Muscle of leg (tissue), 11 donors: Measurements from ENCODE around the gene PCNT. TPM values are rescaled to one million over a fixed set of nuclear protein-coding genes. Genes with fewer than 3 reads are reported as not detected.

Source experiments
- DNase-seq: peaks from one replicate; pipeline ENCODE4 v3.0.0; 2013
- H3K27ac ChIP-seq: one replicate; pipeline ENCODE4 v1.5.1; 2013; ENCODE audit warnings: mild to moderate bottlenecking, low read length, control low read depth
- H3K27me3 ChIP-seq: one replicate; pipeline ENCODE4 v1.6.1; 2013; ENCODE audit warnings: low read length; ENCODE audit not compliant: control insufficient read depth, insufficient read depth
- H3K36me3 ChIP-seq: one replicate; pipeline ENCODE4 v1.6.1; 2013; ENCODE audit warnings: low read length; ENCODE audit not compliant: control insufficient read depth, insufficient read depth
- H3K4me1 ChIP-seq: one replicate; pipeline ENCODE4 v1.6.1; 2013; ENCODE audit warnings: low read length; ENCODE audit not compliant: control insufficient read depth, insufficient read depth
- H3K4me3 ChIP-seq: one replicate; pipeline ENCODE4 v1.5.1; 2013; ENCODE audit warnings: low read length, control low read depth
- H3K9me3 ChIP-seq: replicated peaks from 2 replicates; pipeline ENCODE4 v1.6.1; 2013; ENCODE audit warnings: low read depth, low read length; ENCODE audit not compliant: control insufficient read depth
- WGBS: methylation state at CpG from one replicate; pipeline ENCODE4 v1.1.5; 2013; ENCODE audit warnings: missing lambda C conversion rate; ENCODE audit not compliant: insufficient coverage; 5-methylcytosine and 5-hydroxymethylcytosine counted together
- polyA plus RNA-seq, 8 donors: library from polyadenylated mRNA; unstranded; fragments of 120-200 nt; gene quantifications; one replicate each; pipeline versions ENCODE4 v1.2.1 to v1.2.3, GENCODE V29; 2013; ENCODE audit warnings: inconsistent platforms in 1 of 8, low replicate concordance in 1 of 8; ENCODE audit not compliant: insufficient read length in 8 of 8, insufficient read depth in 1 of 8
- total RNA-seq: library from RNA; stranded (reverse); fragments of 120-200 nt; gene quantifications from one replicate; pipeline ENCODE4 v1.2.4, GENCODE V29; 2013

PCNT gene
- total and polyA plus RNA-seq, 9 donors = 28.3 to 57.7 (median 47.3) TPM

DNA sequence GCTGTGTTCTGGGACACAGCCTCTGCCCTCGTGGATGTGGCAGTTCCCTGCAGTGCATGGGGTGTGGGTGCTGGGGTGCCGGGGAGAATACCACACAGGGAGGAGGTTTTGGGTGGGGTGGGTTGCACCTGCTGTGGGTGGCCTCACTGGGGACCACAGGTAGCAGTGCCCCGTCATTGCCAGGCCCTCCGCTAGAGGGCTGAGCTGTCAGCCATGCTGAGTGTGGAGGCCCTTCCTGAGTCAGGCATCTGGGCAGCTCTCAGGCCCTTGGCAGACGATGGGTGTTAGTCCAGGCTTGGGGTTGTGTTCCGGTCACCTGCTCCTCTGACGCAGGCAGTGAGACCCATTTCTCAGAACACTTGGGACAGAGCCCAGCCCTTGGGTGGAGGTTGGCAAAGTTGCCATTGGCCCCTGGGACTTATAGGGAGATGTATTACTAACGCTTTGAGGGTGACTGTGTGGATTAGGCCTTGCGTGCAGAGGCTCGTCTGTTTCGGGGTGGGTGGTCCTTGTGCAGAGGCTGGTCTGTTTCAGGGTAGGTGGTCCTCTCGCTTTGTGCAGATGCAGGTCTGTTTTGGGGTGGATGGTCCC is 23.9 kb downstream of the PCNT start:
- Histone ChIP-seq H3K27me3 (no peaks in the 10 kb centered on the region), H3K4me1 (no peaks in the 10 kb centered on the region), H3K4me3 (no peak overlapping the region), H3K9me3 (no peaks in the 10 kb centered on the region), H3K27ac (no peak overlapping the region), H3K36me3 (peaks cover 82% of the 10 kb centered on the region)
- DNase-seq = peak; percentile 24
- 69% methylated on average over 11 of the region's 12 CpGs for WGBS

DNA sequence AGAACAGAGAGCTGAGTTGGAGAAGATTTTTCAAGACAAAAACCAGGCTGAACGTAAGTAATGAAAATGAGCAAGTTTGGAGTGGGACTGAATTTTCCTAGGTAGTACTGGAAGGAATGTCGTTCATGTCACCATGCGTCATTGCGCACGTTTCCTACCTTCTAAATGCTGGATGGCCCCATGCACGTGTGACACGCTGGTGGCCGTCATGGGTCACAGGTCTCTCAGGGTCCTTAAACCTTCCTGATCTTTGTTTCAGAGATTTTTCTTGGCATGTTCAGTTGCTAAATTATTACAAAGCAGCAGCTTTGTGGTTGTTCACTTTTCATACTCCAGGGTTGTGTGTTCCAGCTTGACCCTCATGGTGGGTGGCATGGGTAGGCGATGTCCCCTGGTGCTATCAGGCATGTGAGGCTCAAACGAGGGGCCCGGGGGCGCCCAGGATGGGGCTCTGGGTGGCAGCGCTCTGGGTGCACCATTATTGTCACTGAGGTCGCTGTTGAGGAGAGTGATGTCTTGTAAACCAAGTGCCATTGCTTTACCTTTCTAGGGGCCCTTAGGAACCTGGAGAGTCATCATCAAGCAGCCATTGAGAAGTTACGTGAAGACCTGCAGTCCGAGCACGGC is 25.3 kb downstream of the PCNT start:
- H3K4me3 ChIP-seq = no peak overlapping the region
- no peaks in the 10 kb centered on the region for H3K27me3 ChIP-seq
- peaks cover 94% of the 10 kb centered on the region for H3K36me3 ChIP-seq
- 95% methylated on average over 15 of the region's 17 CpGs for WGBS
- no peak overlapping the region for H3K27ac ChIP-seq
- H3K9me3 ChIP-seq = no peaks in the 10 kb centered on the region
- no peak for DNase-seq
- H3K4me1 ChIP-seq = no peaks in the 10 kb centered on the region

- H3K27ac ChIP-seq = no peak overlapping the region
- WGBS = 96% methylated on average over 5 of the region's 8 CpGs
- H3K4me3 ChIP-seq = no peak overlapping the region
- H3K27me3 ChIP-seq = no peaks in the 10 kb centered on the region
- no peak for DNase-seq
- peaks cover 98% of the 10 kb centered on the region for H3K36me3 ChIP-seq
- H3K4me1 ChIP-seq = no peaks in the 10 kb centered on the region
- no peaks in the 10 kb centered on the region for H3K9me3 ChIP-seq
Observed at GRCh38 chr21:46350571-46350970, 26.6 kb downstream of the PCNT start.

DNA sequence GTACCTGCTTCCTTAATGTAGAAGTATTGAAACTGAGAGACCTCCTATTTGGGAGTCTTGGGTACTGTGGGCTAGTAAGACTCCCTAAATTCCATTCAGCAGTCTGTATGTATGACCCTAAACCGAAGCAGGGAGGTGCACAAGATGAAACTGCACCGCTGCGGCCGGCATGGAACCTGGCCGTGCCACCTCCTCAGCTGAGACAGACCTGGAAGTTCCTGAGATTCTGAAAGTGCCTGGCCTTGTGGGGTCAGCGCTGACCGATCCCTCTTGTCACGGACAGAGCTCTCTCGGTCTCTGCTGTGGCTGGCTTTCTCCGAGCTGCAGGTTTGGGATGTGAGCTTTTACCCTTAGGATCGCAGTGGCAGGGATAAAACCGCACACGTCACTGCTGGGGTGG is 27.0 kb downstream of the PCNT start:
- DNase-seq = no peak
- Histone ChIP-seq H3K4me1 (no peaks in the 10 kb centered on the region), H3K36me3 (peaks cover 98% of the 10 kb centered on the region), H3K27ac (no peak overlapping the region), H3K4me3 (no peak overlapping the region), H3K9me3 (no peaks in the 10 kb centered on the region), H3K27me3 (no peaks in the 10 kb centered on the region)
- WGBS = 93% methylated on average over 13 of the region's 13 CpGs

GRCh38 chr21:46351476-46352163 is 27.7 kb downstream of the PCNT start:
- H3K4me1 ChIP-seq = no peaks in the 10 kb centered on the region
- WGBS = 86% methylated on average over 9 of the region's 11 CpGs
- no peaks in the 10 kb centered on the region for H3K27me3 ChIP-seq
- no peak for DNase-seq
- H3K4me3 ChIP-seq = no peak overlapping the region
- peaks cover 98% of the 10 kb centered on the region for H3K36me3 ChIP-seq
- H3K9me3 ChIP-seq = no peaks in the 10 kb centered on the region
- no peak overlapping the region for H3K27ac ChIP-seq

GRCh38 chr21:46352164-46352515 is 28.2 kb downstream of the PCNT start:
- H3K36me3 ChIP-seq = peaks cover 98% of the 10 kb centered on the region
- no peak for DNase-seq
- H3K27ac ChIP-seq = no peak overlapping the region
- H3K27me3 ChIP-seq = no peaks in the 10 kb centered on the region
- WGBS = 91% methylated on average over 11 of the region's 11 CpGs
- H3K4me3 ChIP-seq = no peak overlapping the region
- no peaks in the 10 kb centered on the region for H3K9me3 ChIP-seq
- no peaks in the 10 kb centered on the region for H3K4me1 ChIP-seq

- H3K4me3 ChIP-seq = no peak overlapping the region
- no peaks in the 10 kb centered on the region for H3K4me1 ChIP-seq
- no peak overlapping the region for H3K27ac ChIP-seq
- H3K27me3 ChIP-seq = no peaks in the 10 kb centered on the region
- no peaks in the 10 kb centered on the region for H3K9me3 ChIP-seq
- H3K36me3 ChIP-seq = peaks cover 98% of the 10 kb centered on the region
- WGBS = 88% methylated on average over 11 of the region's 14 CpGs
- DNase-seq = no peak
Observed at GRCh38 chr21:46352913-46353312, 29.0 kb downstream of the PCNT start.

DNA sequence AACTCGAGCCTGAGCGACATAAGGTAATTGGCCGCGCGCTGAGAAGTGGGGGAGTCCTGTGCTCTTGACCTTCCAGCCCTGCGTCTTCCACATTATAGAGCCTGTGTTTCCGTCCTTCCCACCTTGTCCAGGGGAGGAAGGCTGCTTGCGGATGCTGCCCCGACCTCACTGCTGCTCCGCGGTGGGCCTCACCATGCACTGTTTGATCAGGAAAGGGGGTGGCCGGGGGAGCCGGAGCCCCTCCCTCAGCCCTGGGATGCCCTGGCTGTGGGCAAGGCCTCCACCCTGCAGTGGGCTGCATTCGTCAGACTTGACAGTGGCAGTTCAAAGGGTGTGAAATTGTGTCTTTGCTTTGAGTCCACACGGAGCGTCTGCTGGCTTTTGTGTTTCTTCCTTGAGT is 30.1 kb downstream of the PCNT start:
- H3K4me3 ChIP-seq = no peak overlapping the region
- no peak for DNase-seq
- H3K27ac ChIP-seq = no peak overlapping the region
- WGBS = 88% methylated on average over 15 of the region's 16 CpGs
- no peaks in the 10 kb centered on the region for H3K4me1 ChIP-seq
- H3K36me3 ChIP-seq = peaks cover 93% of the 10 kb centered on the region
- no peaks in the 10 kb centered on the region for H3K9me3 ChIP-seq
- no peaks in the 10 kb centered on the region for H3K27me3 ChIP-seq

- Histone ChIP-seq H3K4me3 (no peak overlapping the region), H3K4me1 (no peaks in the 10 kb centered on the region)
Observed at GRCh38 chr21:46354518-46354917, 30.6 kb downstream of the PCNT start.

GRCh38 chr21:46355161-46356004 is 31.4 kb downstream of the PCNT start:
- peaks cover 80% of the 10 kb centered on the region for H3K36me3 ChIP-seq
- no peaks in the 10 kb centered on the region for H3K27me3 ChIP-seq
- no peak for DNase-seq
- H3K27ac ChIP-seq = no peak overlapping the region
- H3K4me3 ChIP-seq = no peak overlapping the region
- no peaks in the 10 kb centered on the region for H3K4me1 ChIP-seq
- no peaks in the 10 kb centered on the region for H3K9me3 ChIP-seq
- 94% methylated on average over 32 of the region's 33 CpGs for WGBS

More at GRCh38 chr21:46354518-46354917, 30.6 kb downstream of the PCNT start:
- no peak overlapping the region for H3K27ac ChIP-seq
- H3K36me3 ChIP-seq = peaks cover 88% of the 10 kb centered on the region
- H3K9me3 ChIP-seq = no peaks in the 10 kb centered on the region
- no peak for DNase-seq
- WGBS = 97% methylated on average over 12 of the region's 13 CpGs
- H3K27me3 ChIP-seq = no peaks in the 10 kb centered on the region
